HG02973 (cell line): ENCODE results near the gene TEX14.
"Not testable (repeated sequence)": the region's sequence is repeated elsewhere in the genome, so short reads cannot be mapped to it uniquely, and the experiment has no call there.

Source experiments
- ATAC-seq: cut with Tn5 transposase; IDR thresholded peaks from one replicate; pipeline ENCODE4 v1.9.1; 2021; ENCODE audit warnings: moderate library complexity; ENCODE audit not compliant: unreplicated experiment

The TEX14 gene

DNA sequence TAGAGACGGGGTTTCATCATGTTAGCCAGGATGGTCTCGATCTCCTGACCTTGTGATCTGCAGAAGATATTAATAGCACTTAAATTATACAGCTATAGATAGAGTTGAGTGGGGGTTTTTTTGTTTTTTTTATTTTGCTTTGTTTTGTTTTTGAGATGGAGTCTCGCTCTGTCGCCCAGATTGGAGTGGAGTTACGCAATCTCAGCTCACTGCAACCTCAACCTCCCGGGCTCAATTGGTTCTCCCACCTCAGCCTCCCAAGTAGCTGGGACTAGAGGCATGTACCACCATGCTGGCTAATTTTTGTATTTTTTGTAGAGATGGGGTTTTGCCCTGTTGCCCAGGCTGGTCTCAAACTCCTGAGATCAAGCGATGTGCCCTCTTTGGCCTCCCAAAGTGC, 1.8 kb downstream of the TEX14 start:
- ATAC-seq = not testable (repeated sequence)

DNA sequence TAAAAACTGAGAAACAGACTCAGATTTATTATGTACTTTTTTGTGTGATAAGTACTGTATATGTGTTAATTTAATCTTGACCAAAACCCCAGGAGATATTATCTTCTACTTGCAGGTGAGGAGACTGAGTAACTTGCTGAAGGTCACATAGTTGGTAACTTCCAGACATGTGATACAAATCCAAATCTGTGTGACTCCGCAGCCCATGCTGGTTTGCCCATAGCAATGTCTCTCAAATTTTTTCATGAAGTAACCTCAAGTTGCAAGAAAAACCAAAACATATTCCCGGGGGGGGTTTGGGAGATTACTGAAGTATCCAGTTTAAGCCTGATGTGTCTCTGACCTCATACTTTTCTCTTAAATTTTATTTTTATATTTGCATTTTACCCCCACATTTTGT, 3.3 kb downstream of the TEX14 start:
- ATAC-seq = no peak

DNA sequence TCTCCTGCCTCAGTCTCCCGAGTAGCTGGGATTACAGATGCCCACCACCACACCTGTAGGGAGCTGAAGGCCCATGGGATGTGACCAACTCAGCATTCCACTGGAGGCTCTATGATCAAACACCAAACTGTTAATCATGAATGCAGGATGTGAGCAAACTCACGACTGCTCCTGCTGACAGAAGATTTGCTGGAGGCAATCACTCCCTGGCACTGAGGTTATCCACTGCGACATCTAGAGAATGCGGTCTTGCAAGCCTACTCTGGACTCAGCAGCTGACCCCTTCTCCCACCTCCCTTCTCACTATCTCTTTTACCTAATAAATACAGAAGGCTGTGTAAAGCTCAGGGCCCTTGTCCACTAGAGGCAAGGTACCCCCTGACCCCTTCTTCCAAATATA, 4.9 kb downstream of the TEX14 start:
- ATAC-seq = no peak

GRCh38 chr17:58684462-58684861, 7.4 kb downstream of the TEX14 start:
- not testable (repeated sequence) for ATAC-seq

GRCh38 chr17:58684003-58684402, 7.8 kb downstream of the TEX14 start:
- no peak for ATAC-seq

- ATAC-seq = no peak
Measured at GRCh38 chr17:58680038-58680369, 11.8 kb downstream of the TEX14 start.

DNA sequence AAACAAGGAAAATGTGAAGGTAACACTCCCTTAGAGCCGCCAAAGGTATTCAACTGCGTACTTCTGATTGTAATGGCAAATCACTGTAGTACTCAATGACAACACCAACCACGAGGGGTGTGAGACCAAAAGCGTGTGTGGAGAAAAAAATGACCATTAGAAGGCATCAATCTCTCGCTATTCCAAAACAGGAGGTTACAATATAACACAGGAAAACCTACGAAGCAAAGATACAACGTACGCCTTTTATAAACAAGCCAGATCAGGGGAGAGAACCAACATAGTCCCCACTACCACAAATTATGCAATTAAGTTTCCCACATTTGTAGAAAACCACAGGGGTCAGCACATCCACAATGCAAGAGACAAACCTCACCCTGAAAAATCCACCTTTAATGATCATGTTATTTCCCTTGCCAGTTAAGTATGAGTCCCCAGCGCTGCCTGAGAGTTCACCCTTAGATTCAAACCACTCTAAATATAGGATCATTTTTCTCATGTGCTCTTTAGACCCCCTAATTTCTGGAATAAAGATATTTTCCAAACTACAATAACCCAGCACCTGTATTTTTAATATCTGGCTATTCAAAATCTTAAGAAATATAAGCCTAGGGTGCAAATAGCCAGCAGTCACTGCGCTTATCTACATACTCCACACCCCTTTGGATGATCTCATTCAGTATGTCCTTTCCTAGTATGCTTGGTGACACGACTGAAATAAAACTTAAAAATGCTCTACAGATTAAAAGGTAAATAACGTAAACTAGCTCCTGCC, 12.4 kb downstream of the TEX14 start:
- no peak for ATAC-seq

- ATAC-seq = not testable (repeated sequence)
Measured at GRCh38 chr17:58678287-58678686, 13.6 kb downstream of the TEX14 start.

DNA sequence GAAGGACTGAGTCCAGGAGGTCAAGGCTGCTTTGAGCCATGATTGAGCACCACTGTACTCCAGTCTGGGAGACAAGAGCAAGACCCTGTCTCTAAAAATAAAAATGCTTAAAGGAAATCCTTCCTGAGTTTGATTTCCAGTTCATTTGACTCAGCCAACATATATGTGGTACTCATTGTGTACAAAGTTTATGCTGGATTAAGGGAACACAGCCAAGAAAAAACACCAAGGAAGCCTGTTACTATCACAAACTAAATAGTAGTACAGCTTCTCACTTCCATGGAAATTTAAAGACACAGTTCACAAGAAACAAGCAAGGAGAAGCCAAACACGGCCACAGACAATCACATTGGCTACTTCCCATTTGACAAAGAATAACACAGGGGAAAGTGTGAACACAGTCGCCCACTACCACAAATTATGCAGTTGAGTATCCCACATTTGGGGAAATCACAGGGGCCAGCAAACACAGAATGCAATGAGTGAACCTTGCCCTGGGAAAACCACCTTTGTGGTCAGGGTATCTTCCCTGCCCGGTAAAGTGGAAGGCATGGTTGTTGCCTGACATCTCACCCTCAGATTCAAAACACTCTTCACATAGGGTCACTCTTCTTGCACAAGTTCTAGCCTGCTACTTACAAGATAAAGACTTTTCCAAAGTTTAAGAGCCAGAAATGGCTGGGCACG, 14.5 kb downstream of the TEX14 start:
- ATAC-seq = no peak

- no peak for ATAC-seq
Measured at GRCh38 chr17:58671969-58672368, 19.9 kb downstream of the TEX14 start.

DNA sequence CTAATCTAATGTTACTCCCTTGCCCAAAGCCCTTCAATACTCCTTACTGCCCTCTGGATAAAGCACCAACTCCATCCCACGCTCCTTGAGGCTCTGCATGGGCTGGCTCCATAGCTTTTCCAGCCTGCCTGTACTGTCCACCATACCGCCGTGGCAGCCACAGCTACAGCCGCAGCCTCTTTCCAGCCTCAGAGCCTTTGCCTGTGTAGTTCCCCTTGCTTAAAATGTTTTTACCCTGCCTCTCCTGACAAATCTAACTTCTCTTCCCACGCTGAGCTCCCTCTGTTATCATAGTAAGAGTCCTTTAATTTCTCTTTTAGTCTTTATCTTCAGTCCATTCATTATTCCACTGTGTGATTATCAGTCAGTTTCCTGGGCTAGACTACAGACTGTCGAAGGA, 22.0 kb downstream of the TEX14 start:
- no peak for ATAC-seq

DNA sequence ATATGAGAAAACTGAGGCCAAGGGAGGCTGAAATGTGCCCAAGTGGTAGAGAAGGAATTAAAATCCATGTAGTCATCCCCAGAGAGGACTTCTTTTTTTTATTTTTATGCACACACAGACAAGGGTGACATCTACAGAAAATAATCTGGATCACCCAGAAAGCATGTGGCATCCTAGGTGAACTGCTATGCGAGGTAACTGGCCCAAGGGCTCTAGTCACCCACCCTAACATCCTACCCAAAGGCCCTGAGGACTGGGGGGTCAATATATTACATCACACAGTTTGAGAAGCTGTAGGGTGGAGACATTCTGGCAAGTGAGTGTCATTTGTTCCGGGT, 23.3 kb downstream of the TEX14 start:
- no peak for ATAC-seq

DNA sequence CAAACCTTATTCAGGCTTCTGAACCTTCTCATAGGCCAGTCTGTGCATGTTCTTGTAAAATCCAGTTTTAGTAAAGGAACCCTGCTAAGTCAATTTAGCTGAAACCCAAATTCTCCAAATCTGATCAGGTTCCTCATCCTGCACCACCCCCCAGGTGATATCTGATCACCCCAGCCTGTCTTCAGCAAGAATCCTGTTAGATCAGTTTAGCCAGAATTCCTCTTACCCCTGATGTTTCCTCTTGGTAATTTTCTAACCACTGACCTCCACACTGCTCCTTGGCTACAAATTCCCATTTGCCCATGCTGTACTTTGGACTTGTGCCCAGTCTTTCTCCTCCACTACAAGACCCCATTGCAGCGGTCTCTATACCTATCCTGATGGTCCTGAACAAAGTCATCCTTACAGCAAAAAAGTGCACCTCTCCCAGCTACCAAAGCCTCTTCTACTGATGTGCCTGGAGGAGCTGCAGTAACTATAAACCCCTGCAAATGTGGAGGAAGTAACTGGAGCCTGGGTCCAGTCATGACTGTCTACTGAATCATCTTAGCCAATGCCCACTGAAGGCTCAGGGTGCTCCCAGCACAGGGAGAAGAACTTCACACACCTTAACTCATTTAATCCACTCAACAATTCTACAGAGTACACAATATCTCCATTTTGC, 23.8 kb downstream of the TEX14 start:
- ATAC-seq = no peak

DNA sequence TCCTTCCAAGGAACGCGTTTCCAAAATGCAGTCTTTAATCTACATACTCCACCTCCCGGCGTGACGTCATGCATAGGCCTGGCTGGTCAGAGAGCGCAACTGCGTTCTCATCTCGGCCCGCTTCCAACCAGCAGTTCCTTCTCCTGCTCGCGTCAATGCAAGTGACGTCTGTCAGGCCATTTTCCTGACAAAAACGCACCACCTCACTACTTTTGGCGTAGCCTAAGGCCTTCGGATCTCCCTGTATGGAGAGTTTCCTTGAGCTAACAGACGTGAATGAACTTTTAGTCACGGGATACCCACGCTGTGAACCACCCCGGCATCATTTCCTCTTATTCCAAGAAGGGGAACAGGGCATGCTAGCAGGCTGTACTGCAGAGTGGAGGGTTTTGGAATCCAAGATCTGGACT, 25.0 kb downstream of the TEX14 start:
- no peak for ATAC-seq

DNA sequence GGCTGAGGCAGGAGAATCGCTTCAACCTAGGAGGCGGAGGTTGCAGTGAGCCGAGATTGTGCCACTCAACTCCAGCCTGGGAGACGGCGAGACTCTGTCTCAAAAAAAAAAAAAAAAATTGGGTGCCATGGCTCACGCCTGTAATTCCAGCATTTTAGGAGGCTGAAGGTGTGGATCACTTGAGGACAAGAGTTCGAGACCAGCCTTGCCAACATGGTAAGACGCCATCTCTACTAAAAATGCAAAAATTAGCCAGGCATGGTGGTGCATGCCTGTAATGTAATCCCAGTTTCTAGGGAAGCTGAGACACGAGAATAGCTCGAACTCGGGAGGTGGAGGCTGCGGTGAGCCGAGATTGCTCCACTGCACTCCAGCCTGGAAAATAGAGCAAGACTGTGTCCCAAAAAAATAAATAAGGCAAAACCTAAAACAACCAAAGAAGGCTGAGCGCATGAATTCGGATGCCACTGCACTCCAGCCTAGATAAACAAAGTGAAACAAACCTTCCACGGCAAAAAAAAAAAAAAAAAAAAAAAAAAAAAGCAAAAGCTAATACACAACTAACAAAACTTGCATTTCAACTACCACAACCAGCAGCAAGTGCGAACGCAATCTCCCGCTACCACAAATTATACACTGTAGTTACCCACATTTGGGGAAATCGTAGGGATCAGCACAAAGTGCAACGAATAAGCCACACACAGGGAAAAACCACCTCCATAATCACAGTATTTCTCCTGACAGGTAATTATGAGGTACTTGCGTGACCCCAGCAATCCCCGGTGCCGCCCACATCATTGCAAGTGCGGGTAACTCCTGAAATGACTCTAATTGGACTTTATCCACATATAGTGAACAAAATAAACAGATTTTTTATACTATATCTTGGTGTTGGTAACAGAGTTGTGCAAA, 25.6 kb downstream of the TEX14 start:
- ATAC-seq = no peak

DNA sequence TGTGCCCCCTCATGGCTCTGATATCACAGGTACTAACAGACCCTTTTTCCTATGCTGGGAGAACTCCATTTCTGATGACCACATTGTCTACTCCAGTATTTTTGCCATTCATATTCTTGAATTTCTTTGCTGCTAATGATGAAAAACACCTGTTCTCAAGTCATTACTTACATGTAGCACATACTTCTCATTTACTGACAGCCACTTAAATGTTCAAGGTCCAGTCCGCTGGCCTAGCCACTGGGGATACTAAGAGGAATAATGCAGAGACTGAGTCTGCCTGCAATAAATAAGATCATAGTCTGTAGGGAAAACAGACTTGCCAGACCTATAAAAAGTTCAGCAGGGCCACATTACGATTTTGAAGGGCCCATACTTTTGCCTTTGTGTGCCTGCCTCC, 27.5 kb downstream of the TEX14 start:
- no peak for ATAC-seq

DNA sequence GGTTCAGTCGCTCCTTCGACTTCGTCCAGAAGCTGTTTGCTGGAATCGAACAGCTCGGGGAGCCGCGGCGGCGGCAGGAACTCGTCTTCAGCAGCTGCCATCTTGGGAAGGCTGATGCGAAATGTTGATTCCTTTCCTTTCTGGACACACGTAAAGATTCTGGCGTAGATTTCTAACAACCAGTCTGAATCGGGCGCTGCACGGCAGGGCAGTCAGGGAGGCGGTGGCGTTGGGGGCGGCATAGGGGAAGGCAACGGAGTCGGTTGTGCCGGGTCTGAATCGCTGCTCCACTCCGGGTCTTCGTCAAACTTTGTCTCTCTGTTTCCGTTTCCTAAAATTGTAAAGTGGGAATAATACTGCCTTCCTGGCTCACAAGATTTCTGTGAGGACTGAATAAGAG, 30.3 kb downstream of the TEX14 start:
- no peak for ATAC-seq

DNA sequence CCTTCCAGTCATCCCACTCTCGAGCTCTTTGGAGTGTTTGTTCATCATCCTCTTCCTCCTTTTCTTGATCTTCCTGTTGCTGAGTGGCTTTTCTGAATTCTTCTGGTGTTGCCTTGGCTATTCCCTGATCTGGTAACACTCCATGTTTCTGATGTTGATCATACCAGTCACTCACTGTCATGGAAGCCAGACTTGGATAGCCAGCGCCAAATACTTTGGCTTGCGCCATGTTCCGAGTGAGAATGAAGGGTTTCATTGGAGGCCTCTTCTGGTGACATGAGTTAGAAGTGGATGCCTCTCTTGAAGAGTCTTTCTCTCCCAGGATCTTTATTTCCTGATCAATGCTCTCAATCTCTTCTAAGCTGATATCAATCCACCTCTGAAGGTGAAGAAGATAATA, 31.2 kb downstream of the TEX14 start:
- ATAC-seq = no peak

DNA sequence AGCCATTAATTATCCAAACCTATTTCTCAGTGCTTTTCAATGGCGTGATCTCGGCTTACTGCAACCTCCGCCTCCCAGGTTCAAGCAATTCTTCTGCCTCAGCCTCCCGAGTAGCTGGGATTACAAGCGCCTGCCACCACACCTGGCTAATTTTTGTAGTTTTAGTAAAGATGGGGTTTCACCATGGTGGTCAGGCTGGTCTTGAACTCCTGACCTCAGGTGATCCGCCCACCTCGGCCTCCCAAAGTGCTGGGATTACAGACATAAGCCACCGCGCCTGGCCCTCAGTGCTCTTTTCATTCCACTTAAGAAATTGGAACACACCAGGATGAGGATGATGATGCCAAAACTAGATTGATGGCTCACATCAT, 32.1 kb downstream of the TEX14 start:
- ATAC-seq = not testable (repeated sequence)

DNA sequence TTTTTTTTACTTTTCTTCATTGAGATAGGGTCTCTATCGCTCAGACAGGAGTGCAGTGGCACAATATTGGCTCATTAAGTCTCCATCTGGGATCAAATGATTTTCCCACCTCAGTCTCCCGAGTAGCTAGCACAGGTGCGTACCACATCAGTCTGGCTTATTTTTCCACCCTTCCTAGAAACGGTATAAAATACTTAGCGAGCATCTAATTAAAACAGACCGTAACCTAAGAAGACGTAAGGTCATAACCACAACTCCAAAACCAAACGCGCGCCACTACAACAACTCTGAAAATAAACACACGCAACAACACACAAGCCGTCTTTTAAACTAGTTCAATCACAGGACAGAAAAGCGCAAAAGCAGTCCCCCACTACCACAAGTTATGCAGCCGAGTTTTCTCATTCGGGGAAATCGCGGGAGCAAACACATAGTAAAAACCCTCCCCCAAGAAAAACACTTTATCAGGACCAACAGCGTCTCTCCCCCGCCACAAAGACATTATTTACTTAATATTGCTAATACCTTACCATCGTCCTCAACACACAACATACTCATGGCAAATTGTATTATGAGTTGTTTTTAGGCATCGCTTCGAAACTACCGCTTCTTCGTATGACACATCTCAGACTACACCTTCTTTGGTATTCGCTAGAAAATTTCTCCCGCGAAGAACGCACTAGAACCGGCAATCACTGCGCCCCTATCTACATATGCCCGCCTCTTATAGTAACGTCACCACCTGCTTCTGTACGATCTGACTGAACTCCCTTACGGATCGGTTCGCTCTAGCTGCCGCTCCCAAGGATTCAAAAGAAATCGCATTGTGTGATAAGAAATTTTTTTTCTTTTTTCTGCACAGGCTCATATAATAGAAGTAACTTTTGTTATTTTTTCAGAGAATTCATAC, 32.8 kb downstream of the TEX14 start:
- peak; percentile 58 for ATAC-seq
